Measurements from ENCODE around the gene UBA5.

UBA5 gene

GRCh38 chr3:132721479-132722164, 61.5 kb downstream of the UBA5 start:
- peak; percentile 60 for DNase-seq

- DNase-seq = peak; percentile 96
Observed at GRCh38 chr3:132722165-132723023, 62.3 kb downstream of the UBA5 start, which contains the start of gene NPHP3. Gene NPHP3, minus strand, starts transcription at chr3:132722409. Its CDS starts 54 bp downstream, at chr3:132722355.

- no peak for DNase-seq
Observed at GRCh38 chr3:132723024-132723950, 63.2 kb downstream of the UBA5 start.

GRCh38 chr3:132726341-132726823, 66.3 kb downstream of the UBA5 start:
- peak; percentile 33 for DNase-seq

Data from fibroblast of upper back skin (primary cell).